HCEC 1CT (cell line): ENCODE measurements around the gene FDPS.

Experiments
- DNase-seq: peaks from one replicate; pipeline ENCODE4 v3.0.0-alpha.2; 2017

The FDPS gene

GRCh38 chr1:155308493-155309422 lies at the start of gene FDPS:
FDPS (plus strand) TSS chr1:155308866; CDS start chr1:155309790, 924 bp downstream.
- DNase-seq = peak; percentile 100

DNA sequence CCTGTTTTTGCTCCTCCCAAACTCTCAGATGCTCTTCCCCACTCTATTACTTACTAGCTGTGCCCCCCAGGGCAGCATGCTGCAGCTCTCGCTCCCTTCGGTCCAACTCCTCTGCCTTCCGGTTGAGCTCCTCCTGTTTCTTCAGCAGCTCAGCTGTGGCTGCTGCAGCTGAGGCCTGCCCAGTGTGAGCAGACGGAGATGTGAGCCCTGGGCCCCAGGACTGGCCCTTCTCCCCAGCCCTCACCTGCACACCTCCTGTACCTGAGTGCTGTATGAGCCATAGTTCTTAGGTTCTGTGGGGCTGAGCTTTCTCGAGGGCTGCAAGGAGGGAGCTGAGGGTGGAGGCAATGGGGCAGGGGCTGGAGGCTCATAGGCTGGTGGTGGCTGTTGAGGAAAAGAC lies 48.4 kb upstream of the FDPS start:
- DNase-seq = no peak

- DNase-seq = no peak
Observed at GRCh38 chr1:155261493-155261851, 47.2 kb upstream of the FDPS start.

- DNase-seq = peak; percentile 99
Observed at GRCh38 chr1:155261852-155262673, 46.6 kb upstream of the FDPS start, which contains the start of gene SCAMP3. SCAMP3 (minus strand) TSS chr1:155262360; CDS start chr1:155262151, 209 bp downstream.

DNA sequence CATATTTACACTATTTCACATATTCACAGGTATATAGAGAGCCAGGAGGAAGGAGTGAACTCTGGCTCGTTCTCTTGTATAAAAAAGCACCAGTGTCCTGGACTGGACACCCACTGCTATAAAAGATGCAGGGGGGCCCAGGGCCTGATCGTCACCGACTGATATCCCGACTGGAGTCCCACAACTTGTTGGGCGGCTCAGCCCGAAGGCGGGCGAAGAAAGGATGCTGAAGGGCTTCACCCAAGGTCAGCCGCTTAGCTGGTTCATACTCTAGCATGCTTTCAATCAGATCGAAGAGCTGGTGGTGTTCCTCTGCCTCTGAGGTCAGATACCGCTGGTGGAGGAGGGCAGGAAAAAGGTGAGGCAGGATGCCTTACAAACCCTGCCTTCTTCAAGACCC lies 45.6 kb upstream of the FDPS start:
- no peak for DNase-seq

DNA sequence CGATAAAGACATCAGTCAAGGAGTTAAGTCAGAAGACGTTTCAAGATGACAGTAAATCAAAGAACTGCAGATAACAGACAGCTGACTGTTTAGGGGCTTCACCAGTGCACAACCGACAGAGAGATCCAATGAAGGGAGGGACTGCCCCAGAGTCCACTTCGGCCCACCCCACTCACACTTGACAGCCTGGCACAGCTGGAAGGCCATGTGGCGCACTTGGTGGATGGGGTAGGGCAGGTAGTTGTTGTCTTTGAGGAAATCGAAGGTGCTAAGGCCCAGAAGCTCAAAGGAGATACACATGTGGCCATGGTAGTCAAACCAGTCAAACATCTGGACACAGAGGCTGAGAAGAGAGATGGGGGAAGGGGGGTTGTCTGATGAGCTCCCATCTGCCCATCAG lies 42.1 kb upstream of the FDPS start:
- no peak for DNase-seq

GRCh38 chr1:155267373-155267772 lies 41.3 kb upstream of the FDPS start:
- no peak for DNase-seq

GRCh38 chr1:155268630-155269029 lies 40.0 kb upstream of the FDPS start:
- DNase-seq = no peak

- DNase-seq = no peak
Observed at GRCh38 chr1:155269381-155269780, 39.3 kb upstream of the FDPS start.

DNA sequence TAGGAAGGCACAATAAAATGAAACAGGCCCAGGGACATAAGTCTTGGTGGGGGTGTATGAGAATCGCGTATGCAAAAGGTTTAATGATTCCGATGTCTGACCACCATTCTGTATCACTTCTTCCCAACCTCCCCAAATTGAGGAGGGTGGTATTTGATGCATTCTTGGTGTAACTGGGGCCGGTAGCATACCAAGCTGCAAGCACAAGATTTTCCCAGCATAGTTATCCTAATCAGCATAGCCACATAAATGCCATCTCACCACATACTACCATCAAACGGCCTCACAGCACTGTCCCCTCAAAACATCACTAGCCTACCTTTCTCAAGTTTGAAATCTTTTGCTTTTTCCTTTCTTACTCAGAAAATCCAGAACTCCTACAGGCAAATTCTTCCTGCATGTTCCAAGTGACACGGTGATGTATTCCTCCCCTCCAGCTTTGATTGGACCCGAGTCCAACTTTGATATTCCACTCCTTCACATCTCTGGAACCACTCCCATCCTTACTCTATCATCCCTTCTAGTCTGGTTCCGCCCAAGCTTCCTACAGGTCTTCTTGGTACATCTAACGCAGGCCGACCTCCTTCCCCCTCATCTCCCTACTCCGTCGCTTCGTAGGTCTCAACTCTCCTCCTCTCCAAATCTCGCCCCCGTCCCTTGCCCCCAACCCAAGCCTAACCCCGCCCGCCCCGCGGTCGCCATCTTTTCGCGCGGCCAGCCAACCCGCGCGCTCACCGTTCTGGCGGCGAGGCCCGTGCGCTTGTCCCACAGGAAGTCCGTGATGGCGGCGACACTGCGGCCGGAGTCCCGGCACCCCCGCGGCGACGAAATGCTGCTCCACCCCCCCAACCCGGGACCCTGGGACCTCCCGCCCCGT lies 36.0 kb upstream of the FDPS start:
- DNase-seq = peak; percentile 35

GRCh38 chr1:155273343-155274245 lies 35.1 kb upstream of the FDPS start, which contains the start of gene CLK2:
CLK2 (minus strand) TSS chr1:155273504; CDS start chr1:155270977, 2,527 bp downstream.
- peak; percentile 93 for DNase-seq

- peak; percentile 94 for DNase-seq
Observed at GRCh38 chr1:155277070-155277901, 31.4 kb upstream of the FDPS start, which contains the start of gene HCN3. HCN3 (plus strand) TSS chr1:155277463; CDS start chr1:155277591, 128 bp downstream.

GRCh38 chr1:155277902-155278688 lies 30.6 kb upstream of the FDPS start:
- DNase-seq = peak; percentile 34

GRCh38 chr1:155278689-155279160 lies 29.9 kb upstream of the FDPS start:
- DNase-seq = peak; percentile 39

- DNase-seq = no peak
Observed at GRCh38 chr1:155279268-155279667, 29.4 kb upstream of the FDPS start.

DNA sequence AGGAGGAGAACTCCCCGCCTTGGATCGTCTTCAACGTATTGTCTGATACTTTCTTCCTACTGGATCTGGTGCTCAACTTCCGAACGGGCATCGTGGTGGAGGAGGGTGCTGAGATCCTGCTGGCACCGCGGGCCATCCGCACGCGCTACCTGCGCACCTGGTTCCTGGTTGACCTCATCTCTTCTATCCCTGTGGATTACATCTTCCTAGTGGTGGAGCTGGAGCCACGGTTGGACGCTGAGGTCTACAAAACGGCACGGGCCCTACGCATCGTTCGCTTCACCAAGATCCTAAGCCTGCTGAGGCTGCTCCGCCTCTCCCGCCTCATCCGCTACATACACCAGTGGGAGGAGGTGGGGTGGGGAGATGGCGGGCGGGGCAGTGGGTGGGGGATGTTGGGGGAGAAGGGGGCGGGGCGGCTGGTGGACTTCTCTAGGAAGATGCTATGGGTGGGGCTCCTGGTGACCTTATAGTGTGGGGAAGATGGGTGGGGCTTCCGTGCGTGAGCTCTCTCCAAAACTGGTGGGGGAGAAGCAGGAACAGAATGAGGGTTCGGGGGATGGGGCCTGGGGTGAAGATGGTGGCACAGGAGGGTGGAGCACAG lies 26.1 kb upstream of the FDPS start:
- no peak for DNase-seq

- no peak for DNase-seq
Observed at GRCh38 chr1:155284476-155284875, 24.2 kb upstream of the FDPS start.

- no peak for DNase-seq
Observed at GRCh38 chr1:155285063-155285462, 23.6 kb upstream of the FDPS start.

DNA sequence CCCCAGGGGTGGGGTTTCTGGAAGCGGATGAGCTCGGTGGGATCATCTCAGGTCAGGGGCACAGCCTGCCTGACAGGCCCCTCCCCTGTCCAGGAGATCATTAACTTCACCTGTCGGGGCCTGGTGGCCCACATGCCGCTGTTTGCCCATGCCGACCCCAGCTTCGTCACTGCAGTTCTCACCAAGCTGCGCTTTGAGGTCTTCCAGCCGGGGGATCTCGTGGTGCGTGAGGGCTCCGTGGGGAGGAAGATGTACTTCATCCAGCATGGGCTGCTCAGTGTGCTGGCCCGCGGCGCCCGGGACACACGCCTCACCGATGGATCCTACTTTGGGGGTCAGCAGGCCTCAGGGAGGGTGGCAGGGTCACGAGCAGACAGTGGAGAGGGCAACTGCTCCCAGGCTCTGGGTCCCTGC lies 23.0 kb upstream of the FDPS start:
- no peak for DNase-seq
